OCI-LY1 (cell line): ENCODE measurements around the gene SSH2.

Experiments used
- EZH2 ChIP-seq: fragments of 200-600 bp; sonication (generic), shearing (Covaris generic); IDR thresholded peaks from 2 replicates; pipeline ENCODE4 v1.8.0; 2017; ENCODE audit warnings: borderline replicate concordance, mixed run types, mild to moderate bottlenecking, antibody characterized with exemption, low read length, moderate library complexity, mixed read lengths
- TF ChIP-seq, protein P1 (sequence below): fragments of 200-600 bp; sonication (generic), shearing (Covaris generic); IDR thresholded peaks from 2 replicates; pipeline ENCODE4 v1.5.1; 2017; ENCODE audit warnings: mild to moderate bottlenecking, antibody characterized with exemption, low read length, moderate library complexity, mixed read lengths

GRCh38 chr17:29623283-29623647 lies 306.8 kb downstream of the SSH2 start:
- TF ChIP-seq, protein P1, sequence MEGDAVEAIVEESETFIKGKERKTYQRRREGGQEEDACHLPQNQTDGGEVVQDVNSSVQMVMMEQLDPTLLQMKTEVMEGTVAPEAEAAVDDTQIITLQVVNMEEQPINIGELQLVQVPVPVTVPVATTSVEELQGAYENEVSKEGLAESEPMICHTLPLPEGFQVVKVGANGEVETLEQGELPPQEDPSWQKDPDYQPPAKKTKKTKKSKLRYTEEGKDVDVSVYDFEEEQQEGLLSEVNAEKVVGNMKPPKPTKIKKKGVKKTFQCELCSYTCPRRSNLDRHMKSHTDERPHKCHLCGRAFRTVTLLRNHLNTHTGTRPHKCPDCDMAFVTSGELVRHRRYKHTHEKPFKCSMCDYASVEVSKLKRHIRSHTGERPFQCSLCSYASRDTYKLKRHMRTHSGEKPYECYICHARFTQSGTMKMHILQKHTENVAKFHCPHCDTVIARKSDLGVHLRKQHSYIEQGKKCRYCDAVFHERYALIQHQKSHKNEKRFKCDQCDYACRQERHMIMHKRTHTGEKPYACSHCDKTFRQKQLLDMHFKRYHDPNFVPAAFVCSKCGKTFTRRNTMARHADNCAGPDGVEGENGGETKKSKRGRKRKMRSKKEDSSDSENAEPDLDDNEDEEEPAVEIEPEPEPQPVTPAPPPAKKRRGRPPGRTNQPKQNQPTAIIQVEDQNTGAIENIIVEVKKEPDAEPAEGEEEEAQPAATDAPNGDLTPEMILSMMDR = no peak
- TF ChIP-seq EZH2 = no peak
